Vagina (tissue), 2 donors: ENCODE results near the gene CYP4F22. TPM values are rescaled to one million over a fixed set of nuclear protein-coding genes. Genes with fewer than 3 reads are reported as not detected.

Experiments used
- DNase-seq, 2 donors: peaks; one replicate each; pipeline ENCODE4 v3.0.0-alpha.2; 2017; ENCODE audit errors: extremely low spot score in 2 of 2
- H3K27ac ChIP-seq: fragments of 200-600 bp; sonication (generic); one replicate; pipeline ENCODE4 v1.5.1; 2019
- H3K27me3 ChIP-seq: fragments of 200-600 bp; sonication (generic); one replicate; pipeline ENCODE4 v1.5.1; 2019
- H3K36me3 ChIP-seq, 2 donors: fragments of 200-600 bp; sonication (generic); one replicate each; pipeline ENCODE4 v1.5.1; 2017 to 2019
- H3K4me1 ChIP-seq: fragments of 200-600 bp; sonication (generic); one replicate; pipeline ENCODE4 v1.5.1; 2019
- H3K4me3 ChIP-seq, 2 donors: fragments of 200-600 bp; sonication (generic); 1 replicate in 1 of 2; 2 replicates in 1 of 2; pipeline ENCODE4 v1.5.1; 2016 to 2019
- H3K9me3 ChIP-seq: fragments of 200-600 bp; sonication (generic); one replicate; pipeline ENCODE4 v1.5.1; 2019
- POLR2A ChIP-seq, 2 donors: fragments of 450-650 bp; IDR thresholded peaks; one replicate each; pipeline ENCODE4 v1.6.1; 2017; ENCODE audit warnings: antibody characterized with exemption in 2 of 2, mild to moderate bottlenecking in 2 of 2, moderate library complexity in 2 of 2
- POLR2AphosphoS5 ChIP-seq, 2 donors: sonication (generic); formaldehyde crosslinking; IDR thresholded peaks; one replicate each; pipeline ENCODE4 v1.9.0; 2017; ENCODE audit warnings: antibody characterized with exemption in 2 of 2, mild to moderate bottlenecking in 2 of 2, low read depth in 1 of 2; ENCODE audit not compliant: insufficient read depth in 1 of 2
- intact Hi-C: fragments of 100-400 bp; cut with DNase I; formaldehyde crosslinking; loops from one replicate; pipeline ENCODE4 v1.15.1; 2023
- total RNA-seq: library from RNA; depleted of rRNA; stranded (reverse); fragments of >200 nt; gene quantifications from one replicate; pipeline ENCODE4 v1.2.3, GENCODE V29; 2016
- TF ChIP-seq, protein P1 (sequence below), 3 experiments: fragments of 450-650 bp in 2 of 3; fragments of 200-600 bp in 1 of 3; sonication (generic) in 1 of 3; IDR thresholded peaks; one replicate each; pipeline ENCODE4 v1.5.1; 2017 to 2019; ENCODE audit warnings: antibody characterized with exemption in 3 of 3, mild to moderate bottlenecking in 2 of 3, moderate library complexity in 2 of 3

CYP4F22 gene
- total RNA-seq, 1 donor from 2014 or later, result 12.3 TPM

DNA sequence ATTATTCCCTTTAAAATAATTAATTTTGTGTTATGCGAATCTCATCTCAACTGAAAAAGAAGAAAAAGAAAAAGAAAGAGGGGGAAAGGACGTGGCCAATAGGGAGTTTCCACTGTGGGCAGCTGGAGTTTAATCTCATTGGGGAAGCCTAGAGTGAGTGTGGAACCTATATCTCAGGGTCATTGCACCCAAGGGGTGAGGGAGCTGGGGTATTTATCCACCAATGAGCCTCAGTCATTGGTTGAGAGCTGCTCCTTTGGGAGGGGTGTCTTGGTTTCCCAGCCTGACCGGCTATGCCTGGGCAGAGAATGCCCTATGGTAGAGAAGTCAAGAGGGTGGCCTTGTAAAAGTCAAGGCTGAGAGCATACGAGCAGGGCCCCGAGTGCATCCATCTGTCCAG is 16.5 kb downstream of the CYP4F22 start:
- no peak for DNase-seq

DNA sequence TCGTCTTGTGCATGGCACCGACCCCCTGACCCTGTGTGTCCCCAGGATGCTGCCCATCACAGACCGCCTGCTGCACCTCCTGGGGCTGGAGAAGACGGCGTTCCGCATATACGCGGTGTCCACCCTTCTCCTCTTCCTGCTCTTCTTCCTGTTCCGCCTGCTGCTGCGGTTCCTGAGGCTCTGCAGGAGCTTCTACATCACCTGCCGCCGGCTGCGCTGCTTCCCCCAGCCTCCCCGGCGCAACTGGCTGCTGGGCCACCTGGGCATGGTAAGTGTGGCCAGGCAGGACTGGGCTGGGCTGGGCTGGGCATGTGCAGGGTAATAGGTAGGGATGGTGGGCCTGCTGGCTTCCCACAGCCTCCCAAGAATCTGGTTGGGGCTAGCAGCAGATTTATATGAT is 17.0 kb downstream of the CYP4F22 start:
- intact Hi-C loops, result no loop called here
- no peaks in the 10 kb centered on the region for H3K4me1 ChIP-seq
- H3K4me3 ChIP-seq, result no peak overlapping the region
- no peak for TF ChIP-seq POLR2AphosphoS5 (IDR thresholded peaks at IDR 0.05; ENCODE audit: insufficient read depth in 1 of 2, low read depth in 1 of 2)
- DNase-seq, result no peak
- no peak overlapping the region for H3K27ac ChIP-seq
- no peaks in the 10 kb centered on the region for H3K9me3 ChIP-seq
- no peaks in the 10 kb centered on the region for H3K27me3 ChIP-seq
- H3K36me3 ChIP-seq, result no peaks in the 10 kb centered on the region

More for the DNA sequence above, 16.5 kb downstream of the CYP4F22 start:
- Histone ChIP-seq H3K9me3 (no peaks in the 10 kb centered on the region), H3K4me3 (no peak overlapping the region), H3K36me3 (no peaks in the 10 kb centered on the region), H3K27me3 (no peaks in the 10 kb centered on the region), H3K27ac (no peak overlapping the region), H3K4me1 (no peaks in the 10 kb centered on the region)
- TF ChIP-seq POLR2AphosphoS5 (IDR thresholded peaks at IDR 0.05; ENCODE audit: insufficient read depth in 1 of 2, low read depth in 1 of 2), result no peak
- TF ChIP-seq POLR2A (IDR thresholded peaks at IDR 0.05), result no peak
- TF ChIP-seq, protein P1, sequence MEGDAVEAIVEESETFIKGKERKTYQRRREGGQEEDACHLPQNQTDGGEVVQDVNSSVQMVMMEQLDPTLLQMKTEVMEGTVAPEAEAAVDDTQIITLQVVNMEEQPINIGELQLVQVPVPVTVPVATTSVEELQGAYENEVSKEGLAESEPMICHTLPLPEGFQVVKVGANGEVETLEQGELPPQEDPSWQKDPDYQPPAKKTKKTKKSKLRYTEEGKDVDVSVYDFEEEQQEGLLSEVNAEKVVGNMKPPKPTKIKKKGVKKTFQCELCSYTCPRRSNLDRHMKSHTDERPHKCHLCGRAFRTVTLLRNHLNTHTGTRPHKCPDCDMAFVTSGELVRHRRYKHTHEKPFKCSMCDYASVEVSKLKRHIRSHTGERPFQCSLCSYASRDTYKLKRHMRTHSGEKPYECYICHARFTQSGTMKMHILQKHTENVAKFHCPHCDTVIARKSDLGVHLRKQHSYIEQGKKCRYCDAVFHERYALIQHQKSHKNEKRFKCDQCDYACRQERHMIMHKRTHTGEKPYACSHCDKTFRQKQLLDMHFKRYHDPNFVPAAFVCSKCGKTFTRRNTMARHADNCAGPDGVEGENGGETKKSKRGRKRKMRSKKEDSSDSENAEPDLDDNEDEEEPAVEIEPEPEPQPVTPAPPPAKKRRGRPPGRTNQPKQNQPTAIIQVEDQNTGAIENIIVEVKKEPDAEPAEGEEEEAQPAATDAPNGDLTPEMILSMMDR (IDR thresholded peaks at IDR 0.05), result no peak
- intact Hi-C loops, result no loop called here

DNA sequence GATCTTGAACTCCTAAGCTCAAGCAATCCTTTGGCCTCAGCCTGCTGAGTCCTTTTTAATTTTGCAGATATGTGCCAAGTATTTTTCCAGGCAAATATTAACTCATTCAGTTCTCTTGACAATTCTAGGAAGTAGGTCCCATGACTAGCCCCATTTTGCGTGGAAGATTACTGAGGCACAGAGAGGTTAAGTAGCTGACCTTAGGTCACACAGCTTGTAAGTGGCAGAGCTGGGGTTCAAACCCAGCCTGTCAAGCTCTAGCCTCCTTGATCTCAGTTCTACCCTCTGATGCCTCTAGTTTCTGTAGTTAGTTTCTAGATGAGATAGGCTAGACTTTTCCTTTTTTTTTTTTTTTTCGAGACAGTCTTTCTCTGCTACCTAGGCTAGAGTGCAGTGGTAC is 18.1 kb downstream of the CYP4F22 start:
- intact Hi-C loops, result no loop called here
- DNase-seq, result no peak
- Histone ChIP-seq H3K4me1 (no peaks in the 10 kb centered on the region), H3K27me3 (no peaks in the 10 kb centered on the region), H3K36me3 (no peaks in the 10 kb centered on the region), H3K27ac (no peak overlapping the region), H3K4me3 (no peak overlapping the region), H3K9me3 (no peaks in the 10 kb centered on the region)
- TF ChIP-seq POLR2AphosphoS5 (IDR thresholded peaks at IDR 0.05; ENCODE audit: insufficient read depth in 1 of 2, low read depth in 1 of 2) (no peak), POLR2A (IDR thresholded peaks at IDR 0.05) (no peak)
- TF ChIP-seq, protein P1 (IDR thresholded peaks at IDR 0.05), result no peak

DNA sequence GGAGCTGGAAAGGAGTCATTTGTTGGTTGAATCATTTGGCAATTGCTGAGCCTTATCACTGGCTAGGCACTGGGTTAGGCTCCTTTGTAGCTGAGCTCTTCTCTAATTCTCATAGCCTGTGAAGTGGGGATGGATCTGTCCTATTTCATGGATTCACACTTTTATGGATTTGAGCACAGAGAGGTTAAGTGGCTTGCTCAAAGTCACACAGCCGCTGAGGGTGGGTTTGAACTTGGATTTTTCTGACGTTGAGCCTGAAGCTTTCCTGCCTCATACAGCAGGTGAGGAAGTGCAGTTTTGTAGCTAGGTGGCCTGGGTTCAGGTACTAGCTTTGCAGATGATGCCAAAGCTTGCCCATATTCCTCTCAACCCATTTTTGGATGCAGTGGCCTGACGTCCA is 19.4 kb downstream of the CYP4F22 start:
- Histone ChIP-seq H3K4me1 (no peaks in the 10 kb centered on the region), H3K4me3 (no peak overlapping the region), H3K36me3 (no peaks in the 10 kb centered on the region), H3K27ac (no peak overlapping the region), H3K27me3 (no peaks in the 10 kb centered on the region), H3K9me3 (no peaks in the 10 kb centered on the region)
- TF ChIP-seq POLR2AphosphoS5 (IDR thresholded peaks at IDR 0.05; ENCODE audit: insufficient read depth in 1 of 2, low read depth in 1 of 2) (no peak), POLR2A (IDR thresholded peaks at IDR 0.05) (no peak)
- TF ChIP-seq, protein P1 (IDR thresholded peaks at IDR 0.05), result no peak
- DNase-seq, result no peak
- intact Hi-C loops, result no loop called here

DNA sequence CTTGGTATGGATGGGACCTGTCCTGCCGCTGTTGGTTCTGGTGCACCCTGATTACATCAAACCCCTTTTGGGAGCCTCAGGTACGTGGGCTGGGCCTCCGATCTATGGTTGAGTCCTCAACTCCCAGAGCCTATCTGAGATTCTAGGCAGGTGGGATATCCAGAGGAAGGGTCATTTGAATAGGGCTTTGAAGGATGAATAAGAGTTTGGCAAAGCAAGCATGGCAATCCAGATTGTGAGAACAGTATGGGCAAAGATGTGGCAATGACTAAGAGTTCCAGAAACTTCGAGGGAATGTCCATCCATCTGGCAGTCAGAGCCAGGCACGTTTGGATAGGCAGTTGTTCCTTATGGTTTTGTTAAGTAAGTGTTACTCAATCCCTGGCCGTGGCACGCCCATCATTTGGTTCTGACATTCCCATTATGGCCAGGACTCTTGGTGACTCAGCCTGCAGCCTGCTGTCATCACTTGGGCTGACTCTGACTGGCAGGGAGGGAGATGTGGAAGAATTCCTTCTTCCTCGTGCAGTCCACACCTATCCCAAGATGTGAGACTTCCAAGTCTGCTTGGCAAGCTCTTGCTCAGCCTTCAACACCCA is 21.5 kb downstream of the CYP4F22 start:
- DNase-seq, result no peak
- TF ChIP-seq POLR2A (IDR thresholded peaks at IDR 0.05), result no peak
- TF ChIP-seq, protein P1 (IDR thresholded peaks at IDR 0.05), result no peak
- peak; percentile 20 to 84 for TF ChIP-seq POLR2AphosphoS5 (IDR thresholded peaks at IDR 0.05; ENCODE audit: insufficient read depth in 1 of 2, low read depth in 1 of 2)
- no peak overlapping the region for H3K4me3 ChIP-seq
- H3K9me3 ChIP-seq, result no peaks in the 10 kb centered on the region
- intact Hi-C loops, result no loop called here
- no peak overlapping the region for H3K27ac ChIP-seq
- no peaks in the 10 kb centered on the region for H3K36me3 ChIP-seq
- H3K27me3 ChIP-seq, result no peaks in the 10 kb centered on the region
- no peaks in the 10 kb centered on the region for H3K4me1 ChIP-seq
